HG03571 (cell line): ENCODE results near the gene CADM2.
"Not testable (repeated sequence)": the region's sequence is repeated elsewhere in the genome, so short reads cannot be mapped to it uniquely, and the experiment has no call there.

Experiments used
- ATAC-seq: cut with Tn5 transposase; IDR thresholded peaks from one replicate; pipeline ENCODE4 v1.9.1; 2021; ENCODE audit not compliant: unreplicated experiment

The CADM2 gene

DNA sequence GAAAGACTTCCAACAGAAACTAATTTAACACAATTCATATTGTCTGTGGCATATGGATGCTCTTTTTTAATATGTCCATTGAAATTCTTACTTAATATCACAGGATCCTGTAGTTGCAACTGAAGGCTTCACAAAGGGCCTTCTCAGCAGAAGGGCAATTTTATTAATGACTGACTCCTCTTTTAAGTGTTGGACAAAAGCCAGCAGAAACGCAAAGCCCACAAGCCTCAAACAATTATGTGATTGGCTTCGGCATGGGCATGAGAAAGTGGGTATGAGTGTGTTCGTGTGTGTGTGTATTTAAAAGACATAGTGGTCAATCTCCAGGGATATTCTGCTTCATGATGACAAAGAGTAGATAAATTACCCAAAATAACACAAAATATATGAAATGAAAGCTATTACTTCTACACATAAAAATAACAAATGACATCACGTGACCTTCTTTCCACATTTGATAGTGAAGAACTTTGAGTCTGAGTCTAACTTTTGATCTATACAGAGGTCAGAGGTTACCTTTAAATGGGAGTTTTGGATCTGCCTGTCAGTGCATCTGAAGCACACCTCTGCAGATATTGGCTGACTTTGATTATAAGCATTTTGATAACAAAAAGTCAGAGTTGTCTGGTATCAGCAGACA is 496.9 kb downstream of the CADM2 start:
- ATAC-seq: no peak

DNA sequence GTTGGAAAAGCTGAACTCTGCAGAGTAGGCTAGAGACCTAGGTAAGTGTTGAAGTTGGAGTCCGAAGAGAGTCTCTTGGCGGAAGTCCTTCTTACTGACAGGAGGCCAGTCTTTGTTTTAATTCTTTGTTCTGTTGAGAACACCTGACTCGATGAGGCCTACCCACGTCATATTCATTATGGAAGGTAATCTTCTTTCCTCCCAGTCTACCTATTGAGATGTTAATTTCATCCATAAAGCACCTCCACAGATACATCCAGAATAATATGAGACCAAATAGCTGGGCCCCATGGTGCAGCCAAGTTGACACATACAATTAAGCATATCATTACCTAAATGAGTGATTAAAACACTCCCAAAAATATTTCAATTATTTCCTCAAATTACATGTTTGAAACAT is 515.5 kb downstream of the CADM2 start:
- ATAC-seq: no peak

DNA sequence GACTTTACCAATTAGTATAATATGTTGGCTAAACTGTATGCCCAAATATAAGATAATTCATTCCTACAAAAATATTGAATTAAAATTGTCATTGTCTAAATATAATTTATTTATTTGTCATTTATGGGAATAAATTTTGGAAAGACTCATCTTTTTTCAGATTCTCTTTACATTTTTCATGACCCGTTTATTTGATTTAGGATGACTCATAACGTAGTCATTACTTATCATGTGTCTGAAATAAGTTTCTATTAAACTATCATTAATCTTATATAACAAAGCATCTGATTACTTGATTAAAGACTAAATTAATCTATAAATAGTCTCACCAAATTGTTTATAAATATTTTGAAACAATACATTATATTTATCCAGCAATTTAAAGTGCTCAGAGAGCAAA is 516.6 kb downstream of the CADM2 start:
- no peak for ATAC-seq

- no peak for ATAC-seq
These were observed 518.2 kb downstream of the CADM2 start for GRCh38 chr3:85476891-85477495.

GRCh38 chr3:85481411-85482212 is 522.8 kb downstream of the CADM2 start:
- ATAC-seq: no peak

DNA sequence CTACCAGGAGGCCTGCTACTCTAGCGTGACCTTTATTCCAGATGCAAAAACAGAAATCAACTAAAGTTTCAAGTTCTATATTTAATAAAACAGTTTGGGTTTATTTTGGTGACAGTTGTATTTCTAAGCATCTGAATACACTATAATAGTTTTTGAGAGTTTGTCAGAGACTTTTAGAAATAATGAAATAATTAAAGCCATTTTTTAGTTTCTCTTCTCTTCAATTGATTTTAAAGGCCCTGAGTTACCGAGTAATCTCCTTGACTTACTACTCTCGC is 523.4 kb downstream of the CADM2 start:
- no peak for ATAC-seq

- no peak for ATAC-seq
These were observed 525.2 kb downstream of the CADM2 start for GRCh38 chr3:85483986-85484385.

- ATAC-seq: no peak
These were observed 528.6 kb downstream of the CADM2 start for GRCh38 chr3:85487375-85487774.

- no peak for ATAC-seq
These were observed 536.8 kb downstream of the CADM2 start for GRCh38 chr3:85495602-85496001.

DNA sequence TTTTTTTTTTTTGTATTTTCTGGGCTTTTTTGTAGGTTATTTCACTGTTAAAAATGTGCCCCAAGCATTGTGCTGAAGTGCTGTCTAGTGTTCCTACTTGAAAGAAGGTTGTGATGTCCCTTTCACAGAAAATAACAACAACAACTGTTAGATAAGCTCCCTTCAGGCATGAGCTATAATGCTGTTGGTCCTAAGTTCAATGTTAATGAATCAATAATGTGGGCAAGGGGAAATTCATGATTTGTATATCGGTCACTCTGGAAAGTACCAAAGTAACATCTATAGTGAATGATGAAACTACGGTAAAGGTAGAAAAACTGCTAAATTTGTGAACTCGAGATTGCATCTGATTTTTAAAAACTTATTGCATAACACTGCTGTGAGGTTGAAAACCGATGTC is 539.4 kb downstream of the CADM2 start:
- no peak for ATAC-seq

DNA sequence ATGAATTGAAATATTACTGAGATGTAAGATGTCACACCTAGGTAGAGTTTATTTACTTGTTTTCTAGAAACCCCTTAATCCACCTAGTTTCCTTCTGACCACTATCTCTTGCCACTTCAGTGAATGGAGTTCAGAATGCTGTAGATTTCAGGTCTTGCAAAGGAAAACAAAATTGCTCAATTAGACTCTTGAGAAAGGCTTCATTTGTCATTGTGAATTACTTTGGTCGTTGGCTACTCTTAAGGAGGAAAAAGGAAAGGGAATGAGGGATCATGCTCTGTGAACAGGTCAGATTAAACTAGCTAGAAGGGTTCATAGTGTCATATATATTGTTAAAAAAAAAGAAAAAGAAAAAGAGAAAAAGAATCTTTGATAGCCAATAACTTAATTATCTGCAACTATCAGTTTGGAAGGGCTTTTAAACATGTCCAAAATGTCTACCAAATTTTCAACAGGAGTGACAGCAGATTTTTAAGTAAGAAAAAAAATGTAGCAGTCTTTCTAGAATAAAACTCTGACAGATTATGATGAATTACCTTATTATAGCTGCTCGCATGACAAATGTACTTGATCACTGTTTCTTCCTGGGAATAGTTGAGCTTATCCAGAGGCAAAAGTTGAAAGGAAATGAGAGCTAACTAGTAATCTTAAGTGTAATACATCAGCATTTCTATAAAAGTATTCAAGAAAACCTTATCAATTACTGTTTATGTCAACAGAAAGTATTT is 543.5 kb downstream of the CADM2 start:
- no peak for ATAC-seq

- ATAC-seq: not testable (repeated sequence)
These were observed 545.5 kb downstream of the CADM2 start for GRCh38 chr3:85504129-85504784.

DNA sequence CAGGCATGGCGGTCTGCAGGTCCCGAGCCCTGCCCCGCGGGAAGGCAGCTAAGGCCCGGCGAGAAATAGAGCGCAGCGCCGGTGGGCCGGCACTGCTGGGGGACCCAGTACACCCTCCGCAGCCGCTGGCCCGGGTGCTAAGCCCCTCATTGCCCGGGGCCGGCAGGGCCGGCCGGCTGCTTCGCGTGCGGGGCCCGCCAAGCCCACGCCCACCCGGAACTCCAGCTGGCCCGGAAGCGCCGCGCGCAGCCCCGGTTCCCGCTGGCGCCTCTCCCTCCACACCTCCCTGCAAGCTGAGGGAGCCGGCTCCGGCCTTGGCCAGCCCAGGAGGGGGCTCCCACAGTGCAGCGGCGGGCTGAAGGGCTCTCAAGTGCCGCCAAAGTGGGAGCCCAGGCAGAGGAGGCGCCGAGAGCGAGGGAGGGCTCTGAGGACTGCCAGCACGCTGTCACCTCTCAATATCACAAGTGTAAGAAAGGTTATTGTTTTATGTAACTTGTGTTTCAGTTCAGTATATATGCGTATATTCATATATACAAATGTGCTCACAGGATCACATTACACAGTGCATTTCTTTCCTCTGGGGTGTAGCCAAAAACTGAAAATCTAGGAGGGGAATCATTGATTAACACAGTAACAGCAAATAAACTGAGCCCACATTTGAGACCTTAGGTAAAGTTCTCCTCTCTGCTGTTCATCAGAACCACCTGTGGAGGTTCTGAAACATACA is 546.2 kb downstream of the CADM2 start:
- ATAC-seq: not testable (repeated sequence)

DNA sequence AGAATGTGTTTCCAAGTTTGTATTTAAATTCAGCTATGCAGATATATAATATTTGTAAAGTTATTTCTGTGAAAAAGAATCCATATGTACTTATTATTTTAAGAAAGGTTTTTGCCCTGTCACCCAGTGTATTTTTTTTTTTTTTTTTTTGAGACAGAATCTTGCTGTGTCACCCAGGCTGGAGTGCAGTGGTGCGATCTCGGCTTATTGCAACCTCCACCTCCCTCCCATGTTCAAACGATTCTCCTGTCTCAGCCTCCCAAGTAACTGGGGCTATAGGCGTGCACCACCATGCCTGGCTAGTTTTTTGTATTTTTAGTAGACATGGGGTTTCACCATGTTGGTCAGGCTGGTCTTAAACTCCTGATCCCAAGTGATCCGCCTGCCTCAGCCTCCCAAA is 548.3 kb downstream of the CADM2 start:
- not testable (repeated sequence) for ATAC-seq

DNA sequence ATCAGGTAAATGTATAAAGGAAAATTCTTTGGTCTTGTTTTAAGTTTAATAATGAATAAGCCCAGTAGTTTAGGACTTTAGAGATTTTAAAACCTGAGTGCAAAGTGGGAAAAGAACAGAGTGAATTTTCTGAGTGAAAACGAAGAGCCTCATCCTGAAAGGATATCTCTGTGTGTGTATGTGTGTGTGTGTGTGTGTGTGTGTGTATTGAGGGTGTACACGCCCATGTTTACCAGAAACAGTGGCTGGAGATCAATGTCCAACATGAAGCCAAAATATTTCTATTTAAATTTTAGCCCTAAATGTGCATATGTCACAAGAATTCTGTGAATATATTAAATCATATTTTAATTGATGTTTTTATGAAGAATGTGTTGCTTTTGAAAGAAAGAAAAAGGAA is 549.9 kb downstream of the CADM2 start:
- no peak for ATAC-seq

GRCh38 chr3:85516146-85516545 is 557.4 kb downstream of the CADM2 start:
- no peak for ATAC-seq

DNA sequence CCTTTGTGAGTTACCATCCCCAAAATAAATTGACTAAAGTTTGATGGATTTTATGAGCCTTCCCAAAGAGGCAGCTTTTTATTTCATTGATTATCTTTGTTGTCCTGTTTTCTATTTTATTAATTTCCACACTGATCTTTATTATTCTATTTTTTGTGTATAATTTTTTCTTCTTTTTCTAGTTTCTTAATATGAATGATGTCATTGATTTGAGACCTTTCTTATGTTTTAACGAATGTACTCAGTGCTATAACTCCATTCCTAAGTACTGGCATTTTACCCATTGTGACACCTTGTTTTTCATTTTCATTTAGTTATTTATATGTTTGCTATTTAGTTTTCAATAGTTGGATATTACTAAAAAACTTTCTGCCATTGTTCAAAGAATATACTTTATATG is 565.3 kb downstream of the CADM2 start:
- no peak for ATAC-seq

GRCh38 chr3:85525264-85525663 is 566.5 kb downstream of the CADM2 start:
- no peak for ATAC-seq

GRCh38 chr3:85533586-85533985 is 574.8 kb downstream of the CADM2 start:
- no peak for ATAC-seq

- ATAC-seq: no peak
These were observed 576.7 kb downstream of the CADM2 start for GRCh38 chr3:85535517-85535916.

- ATAC-seq: no peak
These were observed 580.4 kb downstream of the CADM2 start for GRCh38 chr3:85539232-85539631.
